GM12864 (cell line): ENCODE results near the gene PLOD1.

ENCODE experiments used
- DNase-seq: peaks from one replicate; pipeline ENCODE4 v3.0.0-alpha.2; 2011; ENCODE audit warnings: low read depth
- H3K4me3 ChIP-seq: 2 replicates; pipeline ENCODE4 v1.5.1; 2011; ENCODE audit warnings: mild to moderate bottlenecking, low read depth, low read length, control low read depth
- CTCF ChIP-seq: IDR thresholded peaks from 2 replicates; pipeline ENCODE4 v1.5.1; 2011; ENCODE audit warnings: low read depth, mild to moderate bottlenecking, moderate library complexity, low read length, control low read depth, inconsistent platforms; ENCODE audit errors: missing control alignments

PLOD1 gene

GRCh38 chr1:11997081-11997850 is 62.7 kb downstream of the PLOD1 start:
- TF ChIP-seq CTCF = no peak
- no peak overlapping the region for H3K4me3 ChIP-seq
- DNase-seq = no peak

GRCh38 chr1:11998636-11999035 is 64.1 kb downstream of the PLOD1 start:
- no peak for DNase-seq
- TF ChIP-seq CTCF = no peak
- H3K4me3 ChIP-seq = no peak overlapping the region

DNA sequence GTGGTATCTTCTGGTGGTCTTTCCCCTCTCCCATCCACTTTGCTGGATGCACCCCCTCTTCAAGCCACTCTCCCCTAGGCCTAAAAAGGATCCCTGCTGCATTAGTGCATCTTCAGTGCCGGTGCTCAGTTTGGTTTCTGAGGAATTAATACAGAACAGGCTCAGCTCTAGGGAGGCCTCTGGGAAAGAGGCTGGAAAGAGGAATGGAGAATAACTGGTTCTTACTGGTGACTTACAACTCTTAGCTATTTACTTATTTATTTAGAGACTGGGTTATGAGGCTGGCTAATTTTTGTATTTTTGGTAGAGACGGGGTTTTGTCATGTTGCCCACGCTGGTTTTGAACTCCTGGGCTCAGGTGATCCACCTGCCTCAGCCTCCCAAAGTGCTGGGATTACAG is 64.7 kb downstream of the PLOD1 start:
- no peak for TF ChIP-seq CTCF
- no peak for DNase-seq
- H3K4me3 ChIP-seq = no peak overlapping the region

GRCh38 chr1:12001249-12001917 is 66.9 kb downstream of the PLOD1 start:
- DNase-seq = no peak
- no peak overlapping the region for H3K4me3 ChIP-seq
- peak; percentile 73 for TF ChIP-seq CTCF

- no peak for DNase-seq
- no peak overlapping the region for H3K4me3 ChIP-seq
- TF ChIP-seq CTCF = no peak
These were observed 67.5 kb downstream of the PLOD1 start for GRCh38 chr1:12001996-12002493.

DNA sequence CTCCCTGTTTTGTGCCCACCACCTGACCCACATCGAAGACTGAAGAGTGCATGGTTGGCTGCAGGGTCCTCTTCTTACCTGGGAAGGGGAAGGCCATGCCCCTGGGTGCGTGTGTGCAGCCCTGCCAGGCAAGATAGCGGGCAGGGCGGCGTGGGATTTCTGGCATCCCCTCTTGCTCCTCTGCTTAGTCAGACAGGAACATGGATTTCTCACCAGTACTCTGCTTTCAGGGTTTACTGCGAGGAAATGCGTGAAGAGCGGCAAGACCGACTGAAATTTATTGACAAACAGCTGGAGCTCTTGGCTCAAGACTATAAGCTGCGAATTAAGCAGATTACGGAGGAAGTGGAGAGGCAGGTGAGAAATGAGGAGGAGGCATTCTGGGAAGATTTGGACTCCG is 69.2 kb downstream of the PLOD1 start:
- no peak for DNase-seq
- TF ChIP-seq CTCF = no peak
- no peak overlapping the region for H3K4me3 ChIP-seq
